22Rv1 (cell line): Measurements from ENCODE around the gene ZPBP.

Source experiments
- ZFX ChIP-seq: fragments of 450-650 bp; IDR thresholded peaks from 2 replicates; pipeline ENCODE4 v1.6.1; 2017; ENCODE audit warnings: antibody characterized with exemption, borderline replicate concordance
- TF ChIP-seq, protein P1 (sequence below): fragments of 450-650 bp; IDR thresholded peaks from 2 replicates; pipeline ENCODE4 v1.5.1; 2017; ENCODE audit warnings: mild to moderate bottlenecking

DNA sequence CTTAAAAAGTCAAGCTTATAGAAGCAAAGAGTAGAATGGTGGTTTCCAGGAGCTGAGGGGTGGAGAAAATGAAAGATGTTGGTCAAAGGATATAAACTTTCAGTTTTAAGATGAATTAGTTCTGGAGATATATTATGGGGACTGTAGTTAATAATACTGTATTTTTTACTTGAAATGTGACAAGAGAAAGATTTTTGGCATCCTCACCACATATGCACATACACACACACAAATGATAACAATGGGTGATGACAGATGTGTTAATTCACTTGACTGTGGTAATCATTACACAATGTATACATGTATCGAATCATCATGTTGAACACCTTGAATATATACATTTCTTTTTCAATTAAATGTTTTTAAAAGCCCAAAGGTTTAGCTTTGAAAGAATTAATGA is 32.7 kb upstream of the ZPBP start:
- TF ChIP-seq, protein P1, sequence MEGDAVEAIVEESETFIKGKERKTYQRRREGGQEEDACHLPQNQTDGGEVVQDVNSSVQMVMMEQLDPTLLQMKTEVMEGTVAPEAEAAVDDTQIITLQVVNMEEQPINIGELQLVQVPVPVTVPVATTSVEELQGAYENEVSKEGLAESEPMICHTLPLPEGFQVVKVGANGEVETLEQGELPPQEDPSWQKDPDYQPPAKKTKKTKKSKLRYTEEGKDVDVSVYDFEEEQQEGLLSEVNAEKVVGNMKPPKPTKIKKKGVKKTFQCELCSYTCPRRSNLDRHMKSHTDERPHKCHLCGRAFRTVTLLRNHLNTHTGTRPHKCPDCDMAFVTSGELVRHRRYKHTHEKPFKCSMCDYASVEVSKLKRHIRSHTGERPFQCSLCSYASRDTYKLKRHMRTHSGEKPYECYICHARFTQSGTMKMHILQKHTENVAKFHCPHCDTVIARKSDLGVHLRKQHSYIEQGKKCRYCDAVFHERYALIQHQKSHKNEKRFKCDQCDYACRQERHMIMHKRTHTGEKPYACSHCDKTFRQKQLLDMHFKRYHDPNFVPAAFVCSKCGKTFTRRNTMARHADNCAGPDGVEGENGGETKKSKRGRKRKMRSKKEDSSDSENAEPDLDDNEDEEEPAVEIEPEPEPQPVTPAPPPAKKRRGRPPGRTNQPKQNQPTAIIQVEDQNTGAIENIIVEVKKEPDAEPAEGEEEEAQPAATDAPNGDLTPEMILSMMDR: no peak
- TF ChIP-seq ZFX: no peak
